MM.1S (cell line): ENCODE data around the gene SFTPB.
"Not testable (repeated sequence)": the region's sequence is repeated elsewhere in the genome, so short reads cannot be mapped to it uniquely, and the experiment has no call there.

Source experiments
- DNase-seq: peaks from one replicate; pipeline ENCODE4 v3.0.0-alpha.2; 2015
- H2AFZ ChIP-seq: fragments of 300-600 bp; sonication (generic); 2 replicates; pipeline ENCODE4 v1.6.0; 2016; ENCODE audit warnings: antibody characterized with exemption, low read length
- H3F3A ChIP-seq: fragments of 300-600 bp; sonication (generic); 2 replicates; pipeline ENCODE4 v1.6.1; 2016; ENCODE audit warnings: mild to moderate bottlenecking, antibody characterized with exemption, low read length, moderate library complexity, mixed read lengths; ENCODE audit not compliant: insufficient read depth
- H3K27ac ChIP-seq: fragments of 300-600 bp; sonication (generic); 2 replicates; pipeline ENCODE4 v1.5.1; 2016; ENCODE audit warnings: mild to moderate bottlenecking, low read length
- H3K27me3 ChIP-seq: fragments of 300-600 bp; sonication (generic); replicated peaks from 2 replicates; pipeline ENCODE4 v1.6.0; 2016; ENCODE audit warnings: low read length; ENCODE audit not compliant: insufficient read depth
- H3K36me3 ChIP-seq: fragments of 300-600 bp; sonication (generic); replicated peaks from 2 replicates; pipeline ENCODE4 v1.6.1; 2016; ENCODE audit warnings: mild to moderate bottlenecking, low read length, mixed read lengths; ENCODE audit not compliant: insufficient read depth
- H3K4me1 ChIP-seq: fragments of 300-600 bp; sonication (generic); 2 replicates; pipeline ENCODE4 v1.6.1; 2016; ENCODE audit warnings: low read length, mixed read lengths
- H3K4me2 ChIP-seq: fragments of 300-600 bp; sonication (generic); 2 replicates; pipeline ENCODE4 v1.6.0; 2016; ENCODE audit warnings: low read depth, low read length
- H3K4me3 ChIP-seq: fragments of 300-600 bp; sonication (generic); 2 replicates; pipeline ENCODE4 v1.5.1; 2016; ENCODE audit warnings: low read length, mixed read lengths
- H3K79me2 ChIP-seq: fragments of 300-600 bp; sonication (generic); 2 replicates; pipeline ENCODE4 v1.6.1; 2016; ENCODE audit warnings: mixed run types, low read length, mixed read lengths
- H3K9ac ChIP-seq: fragments of 300-600 bp; sonication (generic); 2 replicates; pipeline ENCODE4 v1.6.1; 2016; ENCODE audit warnings: low read length, mixed read lengths
- H3K9me2 ChIP-seq: fragments of 300-600 bp; sonication (generic); replicated peaks from 2 replicates; pipeline ENCODE4 v1.6.1; 2016; ENCODE audit warnings: mild to moderate bottlenecking, low read length, mixed read lengths; ENCODE audit not compliant: insufficient read depth
- H3K9me3 ChIP-seq: fragments of 300-600 bp; sonication (generic); replicated peaks from 2 replicates; pipeline ENCODE4 v1.6.1; 2016; ENCODE audit warnings: mild to moderate bottlenecking, low read length, mixed read lengths; ENCODE audit not compliant: insufficient read depth
- H4K20me1 ChIP-seq: fragments of 300-600 bp; sonication (generic); 2 replicates; pipeline ENCODE4 v1.6.1; 2016; ENCODE audit warnings: mild to moderate bottlenecking, low read length, moderate library complexity, mixed read lengths; ENCODE audit not compliant: insufficient read depth
- CTCF ChIP-seq: fragments of 300-600 bp; sonication (generic); IDR thresholded peaks from 2 replicates; pipeline ENCODE4 v1.5.1; 2016; ENCODE audit warnings: antibody characterized with exemption, low read length, mixed read lengths
- EZH2 ChIP-seq: fragments of 300-600 bp; sonication (generic); optimal IDR thresholded peaks from 2 replicates; pipeline ENCODE3; 2017; ENCODE audit warnings: low read depth, mild to moderate bottlenecking, antibody characterized with exemption, low read length, mixed read lengths
- EZH2phosphoT487 ChIP-seq: fragments of 300-600 bp; sonication (generic); IDR thresholded peaks from 2 replicates; pipeline ENCODE4 v1.6.1; 2018; ENCODE audit warnings: antibody characterized with exemption, low read length

SFTPB gene

GRCh38 chr2:85621338-85621737 is 46.7 kb downstream of the SFTPB start:
- peaks cover 14% of the 10 kb centered on the region for H3K36me3 ChIP-seq
- no peaks in the 10 kb centered on the region for H3K9me2 ChIP-seq
- H2AFZ ChIP-seq, result no peak overlapping the region
- H3K9ac ChIP-seq, result no peak overlapping the region
- no peaks in the 10 kb centered on the region for H3K9me3 ChIP-seq
- no peak overlapping the region for H3K4me3 ChIP-seq
- no peak for DNase-seq
- no peak for TF ChIP-seq CTCF
- no peak for TF ChIP-seq EZH2phosphoT487
- TF ChIP-seq EZH2, result no peak
- 0 out of 2 replicates have a peak, but pooled peaks cover 6% of the 10 kb centered on the region for H4K20me1 ChIP-seq
- no peak overlapping the region for H3K4me2 ChIP-seq
- peaks cover 8% of the 10 kb centered on the region for H3K4me1 ChIP-seq
- H3K27ac ChIP-seq, result no peak overlapping the region
- peaks cover 75% of the 10 kb centered on the region for H3K79me2 ChIP-seq
- no peaks in the 10 kb centered on the region for H3K27me3 ChIP-seq
- peaks cover 4% of the 10 kb centered on the region; the same call in 1 of the 2 replicates for H3F3A ChIP-seq

- no peak overlapping the region for H3K9ac ChIP-seq
- H3K27ac ChIP-seq, result no peak overlapping the region
- H3K79me2 ChIP-seq, result peaks cover 75% of the 10 kb centered on the region
- DNase-seq, result no peak
- no peak overlapping the region for H2AFZ ChIP-seq
- no peaks in the 10 kb centered on the region for H3K27me3 ChIP-seq
- no peaks in the 10 kb centered on the region for H3K9me2 ChIP-seq
- peaks cover 4% of the 10 kb centered on the region; the same call in 1 of the 2 replicates for H3F3A ChIP-seq
- H4K20me1 ChIP-seq, result 0 out of 2 replicates have a peak, but pooled peaks cover 6% of the 10 kb centered on the region
- TF ChIP-seq EZH2, result no peak
- TF ChIP-seq EZH2phosphoT487, result no peak
- TF ChIP-seq CTCF, result no peak
- peaks cover 14% of the 10 kb centered on the region for H3K36me3 ChIP-seq
- no peak overlapping the region for H3K4me2 ChIP-seq
- H3K4me3 ChIP-seq, result no peak overlapping the region
- peaks cover 8% of the 10 kb centered on the region for H3K4me1 ChIP-seq
- no peaks in the 10 kb centered on the region for H3K9me3 ChIP-seq
Observed at GRCh38 chr2:85619617-85620016, 48.4 kb downstream of the SFTPB start.

GRCh38 chr2:85617723-85618122 is 50.3 kb downstream of the SFTPB start:
- peak overlapping the region; percentile 74; the same call in 1 of the 2 replicates for H3K4me2 ChIP-seq
- H3K27ac ChIP-seq, H3K4me1 ChIP-seq, H2AFZ ChIP-seq, H3K27me3 ChIP-seq, H3F3A ChIP-seq, H4K20me1 ChIP-seq, H3K4me3 ChIP-seq, H3K9me3 ChIP-seq, DNase-seq, H3K36me3 ChIP-seq, H3K9me2 ChIP-seq, H3K9ac ChIP-seq: not testable (repeated sequence)
- H3K79me2 ChIP-seq, result peaks cover 60% of the 10 kb centered on the region

GRCh38 chr2:85615413-85615728 is 52.6 kb downstream of the SFTPB start:
- no peak overlapping the region; the same call in 1 of the 2 replicates for H3K4me2 ChIP-seq
- H3K27me3 ChIP-seq, result no peaks in the 10 kb centered on the region
- H3K4me3 ChIP-seq, result no peak overlapping the region
- no peaks in the 10 kb centered on the region for H3K9me2 ChIP-seq
- 0 out of 2 replicates have a peak overlapping the region, but pooled peaks have one; percentile 92 for H2AFZ ChIP-seq
- no peak overlapping the region for H3K27ac ChIP-seq
- TF ChIP-seq EZH2phosphoT487 (no peak), EZH2 (no peak), CTCF (no peak)
- peaks cover 8% of the 10 kb centered on the region for H3K4me1 ChIP-seq
- H3K36me3 ChIP-seq, result no peaks in the 10 kb centered on the region; the same call in 1 of the 2 replicates
- H4K20me1 ChIP-seq, result 0 out of 2 replicates have a peak, but pooled peaks cover 6% of the 10 kb centered on the region
- H3K79me2 ChIP-seq, result peaks cover 56% of the 10 kb centered on the region
- no peak for DNase-seq
- no peak overlapping the region for H3K9ac ChIP-seq
- H3F3A ChIP-seq, result peaks cover 9% of the 10 kb centered on the region
- no peaks in the 10 kb centered on the region for H3K9me3 ChIP-seq

GRCh38 chr2:85614757-85615156 is 53.2 kb downstream of the SFTPB start:
- not testable (repeated sequence) for H3K27me3 ChIP-seq, H3K36me3 ChIP-seq, H3K4me2 ChIP-seq, DNase-seq, H3F3A ChIP-seq, H3K4me1 ChIP-seq, H3K4me3 ChIP-seq, H4K20me1 ChIP-seq, H3K9me3 ChIP-seq, H3K9me2 ChIP-seq, H3K9ac ChIP-seq, H2AFZ ChIP-seq, H3K27ac ChIP-seq
- H3K79me2 ChIP-seq, result peaks cover 53% of the 10 kb centered on the region
